ENCODE measurements around the gene HSF5. TPM values are rescaled to one million over a fixed set of nuclear protein-coding genes. Genes with fewer than 3 reads are reported as not detected.

HSF5 gene
- polyA plus RNA-seq, 1 donor = 0.07 TPM

GRCh38 chr17:58531122-58531521 is 42.9 kb upstream of the HSF5 start:
- H3K27ac ChIP-seq (ENCODE audit: low read length) = no peak overlapping the region
- DNase-seq = no peak
- H3K4me1 ChIP-seq (ENCODE audit: control insufficient read depth, insufficient read depth, low read length) = no peaks in the 10 kb centered on the region
- no CpG with 5 or more reads among the region's 3 CpGs for WGBS (ENCODE audit: insufficient coverage, low lambda C conversion rate)
- no peaks in the 10 kb centered on the region for H3K9me3 ChIP-seq (ENCODE audit: control insufficient read depth, low read depth, low read length)
- peak overlapping the region; percentile 24 for H3K4me3 ChIP-seq (ENCODE audit: low read length)
- no peaks in the 10 kb centered on the region for H3K36me3 ChIP-seq (ENCODE audit: control insufficient read depth, insufficient read depth, low read length)
- peaks cover 43% of the 10 kb centered on the region for H3K27me3 ChIP-seq (ENCODE audit: control insufficient read depth, insufficient read depth, low read length)

DNA sequence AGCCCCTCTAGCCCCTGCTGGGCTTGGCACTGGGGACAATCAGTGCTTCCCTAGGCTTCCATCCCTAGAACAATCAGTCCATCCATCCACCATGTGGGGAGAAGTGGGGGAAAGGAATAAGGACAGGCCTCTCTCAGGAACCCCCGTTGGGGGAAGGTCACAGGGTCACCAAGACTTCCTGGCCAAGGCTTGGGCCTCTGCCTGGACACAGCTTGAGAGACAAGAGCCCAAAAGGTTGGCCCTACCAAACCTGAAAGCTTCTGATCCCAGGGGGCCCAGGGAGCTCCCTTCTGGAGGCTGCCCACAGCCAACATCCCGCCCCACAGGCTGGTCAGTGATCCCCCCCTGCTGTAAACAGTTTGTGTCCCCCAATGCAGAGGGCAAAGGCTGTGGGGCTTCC is 42.4 kb upstream of the HSF5 start:
- H3K27ac ChIP-seq (ENCODE audit: low read length) = no peak overlapping the region
- H3K4me1 ChIP-seq (ENCODE audit: control insufficient read depth, insufficient read depth, low read length) = no peaks in the 10 kb centered on the region
- no CpG with 5 or more reads among the region's 2 CpGs for WGBS (ENCODE audit: insufficient coverage, low lambda C conversion rate)
- H3K4me3 ChIP-seq (ENCODE audit: low read length) = no peak overlapping the region
- no peak for DNase-seq
- no peaks in the 10 kb centered on the region for H3K9me3 ChIP-seq (ENCODE audit: control insufficient read depth, low read depth, low read length)
- no peaks in the 10 kb centered on the region for H3K36me3 ChIP-seq (ENCODE audit: control insufficient read depth, insufficient read depth, low read length)
- H3K27me3 ChIP-seq (ENCODE audit: control insufficient read depth, insufficient read depth, low read length) = peaks cover 41% of the 10 kb centered on the region

- Histone ChIP-seq H3K4me3 (ENCODE audit: low read length) (no peak overlapping the region), H3K27me3 (ENCODE audit: control insufficient read depth, insufficient read depth, low read length) (peaks cover 34% of the 10 kb centered on the region), H3K27ac (ENCODE audit: low read length) (no peak overlapping the region), H3K9me3 (ENCODE audit: control insufficient read depth, low read depth, low read length) (no peaks in the 10 kb centered on the region), H3K4me1 (ENCODE audit: control insufficient read depth, insufficient read depth, low read length) (no peaks in the 10 kb centered on the region), H3K36me3 (ENCODE audit: control insufficient read depth, insufficient read depth, low read length) (no peaks in the 10 kb centered on the region)
- no CpG with 5 or more reads among the region's 1 CpG for WGBS (ENCODE audit: insufficient coverage, low lambda C conversion rate)
- no peak for DNase-seq
These were observed 41.1 kb upstream of the HSF5 start for GRCh38 chr17:58529275-58529674.

DNA sequence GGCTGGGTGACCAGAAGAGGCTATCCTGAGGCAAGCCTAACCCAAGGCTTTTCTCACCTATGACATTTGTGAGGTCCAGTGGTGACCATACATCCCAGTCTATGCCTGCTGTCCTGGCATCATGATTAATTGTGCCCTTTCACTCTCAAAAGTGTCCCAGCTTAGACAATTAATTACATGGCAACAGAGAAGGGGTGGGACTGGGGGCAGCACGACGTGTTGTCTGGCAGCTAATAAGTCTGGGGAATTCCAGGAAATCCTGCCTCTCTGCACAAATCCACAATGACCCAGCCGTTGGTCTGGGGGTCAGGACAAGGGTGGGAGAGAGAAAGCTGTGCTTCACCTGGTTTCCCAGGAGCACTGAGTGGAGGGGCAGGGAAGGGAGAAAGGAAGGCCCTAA is 40.2 kb upstream of the HSF5 start:
- no CpG with 5 or more reads among the region's 3 CpGs for WGBS (ENCODE audit: insufficient coverage, low lambda C conversion rate)
- Histone ChIP-seq H3K4me3 (ENCODE audit: low read length) (no peak overlapping the region), H3K36me3 (ENCODE audit: control insufficient read depth, insufficient read depth, low read length) (no peaks in the 10 kb centered on the region), H3K4me1 (ENCODE audit: control insufficient read depth, insufficient read depth, low read length) (no peaks in the 10 kb centered on the region), H3K9me3 (ENCODE audit: control insufficient read depth, low read depth, low read length) (no peaks in the 10 kb centered on the region), H3K27me3 (ENCODE audit: control insufficient read depth, insufficient read depth, low read length) (peaks cover 30% of the 10 kb centered on the region), H3K27ac (ENCODE audit: low read length) (no peak overlapping the region)
- DNase-seq = no peak

DNA sequence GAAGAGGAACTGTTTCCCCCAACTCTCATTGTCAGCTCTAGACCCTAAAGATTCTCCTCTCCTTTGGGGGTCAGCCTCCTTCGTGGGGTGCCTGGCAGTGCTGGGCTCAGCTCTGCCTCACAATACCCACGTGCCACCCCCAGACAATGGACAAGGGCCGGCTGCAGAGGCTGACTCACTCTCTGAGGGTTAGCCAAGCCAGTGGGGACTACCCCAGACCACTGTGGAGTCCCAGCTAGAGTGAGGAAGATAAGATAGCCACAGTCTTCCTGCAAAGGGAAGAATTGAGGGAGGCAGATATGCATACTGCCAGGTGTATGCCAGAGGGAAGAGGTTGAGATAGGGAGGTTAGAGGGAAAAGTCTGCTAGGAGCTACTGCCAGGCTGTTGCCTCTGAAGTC is 39.7 kb upstream of the HSF5 start:
- no peaks in the 10 kb centered on the region for H3K36me3 ChIP-seq (ENCODE audit: control insufficient read depth, insufficient read depth, low read length)

DNA sequence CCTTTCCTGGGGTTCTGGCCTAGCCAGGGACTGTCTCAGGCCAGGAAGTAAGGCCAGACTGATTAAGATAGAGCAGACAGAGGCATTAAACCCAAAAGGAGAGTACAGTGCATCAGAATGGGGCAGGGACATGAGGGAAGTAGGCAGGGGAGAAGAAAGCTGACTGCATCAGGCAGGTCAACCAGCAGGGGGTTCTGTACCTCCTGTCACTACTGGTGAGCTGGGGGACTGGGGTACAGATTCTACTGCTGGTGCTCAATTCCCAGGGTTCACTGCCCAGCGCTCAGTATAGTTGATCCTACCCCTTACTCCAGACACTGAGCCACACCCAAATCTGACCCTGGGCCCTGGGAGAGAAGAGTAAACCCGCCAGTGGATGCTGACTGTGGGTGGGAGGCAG is 39.1 kb upstream of the HSF5 start:
- Histone ChIP-seq H3K27ac (ENCODE audit: low read length) (no peak overlapping the region), H3K9me3 (ENCODE audit: control insufficient read depth, low read depth, low read length) (no peaks in the 10 kb centered on the region), H3K27me3 (ENCODE audit: control insufficient read depth, insufficient read depth, low read length) (peaks cover 18% of the 10 kb centered on the region), H3K4me3 (ENCODE audit: low read length) (no peak overlapping the region), H3K4me1 (ENCODE audit: control insufficient read depth, insufficient read depth, low read length) (no peaks in the 10 kb centered on the region), H3K36me3 (ENCODE audit: control insufficient read depth, insufficient read depth, low read length) (no peaks in the 10 kb centered on the region)
- WGBS (ENCODE audit: insufficient coverage, low lambda C conversion rate) = no CpG with 5 or more reads among the region's 2 CpGs
- DNase-seq = no peak

More for the DNA sequence above, 39.7 kb upstream of the HSF5 start:
- Histone ChIP-seq H3K4me1 (ENCODE audit: control insufficient read depth, insufficient read depth, low read length) (no peaks in the 10 kb centered on the region), H3K27ac (ENCODE audit: low read length) (no peak overlapping the region), H3K9me3 (ENCODE audit: control insufficient read depth, low read depth, low read length) (no peaks in the 10 kb centered on the region), H3K27me3 (ENCODE audit: control insufficient read depth, insufficient read depth, low read length) (peaks cover 25% of the 10 kb centered on the region), H3K4me3 (ENCODE audit: low read length) (no peak overlapping the region)
- no peak for DNase-seq
- WGBS (ENCODE audit: insufficient coverage, low lambda C conversion rate) = no CpG with 5 or more reads among the region's 3 CpGs

DNA sequence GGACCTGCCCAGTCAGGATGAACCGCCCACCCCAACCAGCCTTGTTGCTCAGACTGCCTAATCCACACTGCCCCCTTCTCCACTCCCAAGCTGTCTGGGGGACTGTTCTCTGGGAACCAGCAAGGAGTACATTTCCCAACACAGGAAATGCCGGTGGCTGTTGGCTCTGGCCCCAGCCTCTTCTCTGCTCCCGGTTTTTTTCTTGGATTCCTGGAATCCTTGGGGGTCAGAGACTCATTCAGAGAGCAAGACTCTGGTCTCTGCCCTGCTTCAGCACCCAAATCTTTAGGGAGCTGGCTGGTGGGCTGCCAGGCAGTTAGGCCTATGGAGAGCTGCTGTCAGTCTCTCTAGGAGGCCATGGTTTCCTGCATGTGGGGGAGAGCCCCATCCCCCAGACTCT is 37.0 kb upstream of the HSF5 start:
- H3K27ac ChIP-seq (ENCODE audit: low read length) = peak overlapping the region; percentile 26
- H3K4me1 ChIP-seq (ENCODE audit: control insufficient read depth, insufficient read depth, low read length) = no peaks in the 10 kb centered on the region
- no peaks in the 10 kb centered on the region for H3K9me3 ChIP-seq (ENCODE audit: control insufficient read depth, low read depth, low read length)
- peaks cover 3% of the 10 kb centered on the region for H3K27me3 ChIP-seq (ENCODE audit: control insufficient read depth, insufficient read depth, low read length)
- no peaks in the 10 kb centered on the region for H3K36me3 ChIP-seq (ENCODE audit: control insufficient read depth, insufficient read depth, low read length)
- no peak overlapping the region for H3K4me3 ChIP-seq (ENCODE audit: low read length)
- no CpG with 5 or more reads among the region's 3 CpGs for WGBS (ENCODE audit: insufficient coverage, low lambda C conversion rate)
- peak in 1 of 2 donors; percentile 30 for DNase-seq

- H3K27ac ChIP-seq (ENCODE audit: low read length) = no peak overlapping the region
- no peak overlapping the region for H3K4me3 ChIP-seq (ENCODE audit: low read length)
- WGBS (ENCODE audit: insufficient coverage, low lambda C conversion rate) = no CpG with 5 or more reads among the region's 10 CpGs
- peaks cover 6% of the 10 kb centered on the region for H3K4me1 ChIP-seq (ENCODE audit: control insufficient read depth, insufficient read depth, low read length)
- H3K27me3 ChIP-seq (ENCODE audit: control insufficient read depth, insufficient read depth, low read length) = no peaks in the 10 kb centered on the region
- no peak for DNase-seq
- H3K36me3 ChIP-seq (ENCODE audit: control insufficient read depth, insufficient read depth, low read length) = no peaks in the 10 kb centered on the region
- no peaks in the 10 kb centered on the region for H3K9me3 ChIP-seq (ENCODE audit: control insufficient read depth, low read depth, low read length)
These were observed 33.5 kb upstream of the HSF5 start for GRCh38 chr17:58521680-58522079.

GRCh38 chr17:58520843-58521430 is 32.7 kb upstream of the HSF5 start:
- 80% methylated on average over 1 of the region's 15 CpGs for WGBS (ENCODE audit: insufficient coverage, low lambda C conversion rate)
- DNase-seq = no peak

GRCh38 chr17:58517928-58518609 is 29.9 kb upstream of the HSF5 start:
- Histone ChIP-seq H3K4me1 (ENCODE audit: control insufficient read depth, insufficient read depth, low read length) (peaks cover 30% of the 10 kb centered on the region), H3K27ac (ENCODE audit: low read length) (peak overlapping the region; percentile 99)

More at GRCh38 chr17:58520843-58521430, 32.7 kb upstream of the HSF5 start:
- Histone ChIP-seq H3K4me1 (ENCODE audit: control insufficient read depth, insufficient read depth, low read length) (peaks cover 13% of the 10 kb centered on the region), H3K9me3 (ENCODE audit: control insufficient read depth, low read depth, low read length) (no peaks in the 10 kb centered on the region), H3K27me3 (ENCODE audit: control insufficient read depth, insufficient read depth, low read length) (no peaks in the 10 kb centered on the region), H3K27ac (ENCODE audit: low read length) (no peak overlapping the region), H3K4me3 (ENCODE audit: low read length) (no peak overlapping the region), H3K36me3 (ENCODE audit: control insufficient read depth, insufficient read depth, low read length) (no peaks in the 10 kb centered on the region)

More at GRCh38 chr17:58517928-58518609, 29.9 kb upstream of the HSF5 start:
- no peaks in the 10 kb centered on the region for H3K27me3 ChIP-seq (ENCODE audit: control insufficient read depth, insufficient read depth, low read length)
- WGBS (ENCODE audit: insufficient coverage, low lambda C conversion rate) = no CpG with 5 or more reads among the region's 39 CpGs
- peaks cover 2% of the 10 kb centered on the region for H3K36me3 ChIP-seq (ENCODE audit: control insufficient read depth, insufficient read depth, low read length)
- DNase-seq = peak; percentile 100
- H3K9me3 ChIP-seq (ENCODE audit: control insufficient read depth, low read depth, low read length) = no peaks in the 10 kb centered on the region
- peak overlapping the region; percentile 85 for H3K4me3 ChIP-seq (ENCODE audit: low read length)
